A549 (cell line): ENCODE results near the gene SCYL1. TPM values are rescaled to one million over a fixed set of nuclear protein-coding genes. Genes with fewer than 3 reads are reported as not detected.

Source experiments
- ATAC-seq, 2 experiments: fragments of 200-7000 bp in 1 of 2; fragments of >200 bp in 1 of 2; cut with Nextera tagmentation in 1 of 2; cut with Tn5 transposase in 1 of 2; 3 replicates each; pipeline versions ENCODE4 v1.8.0 to v1.9.1; 2018 to 2020; ENCODE audit warnings: mild to moderate bottlenecking in 1 of 2, moderate library complexity in 1 of 2
- CTCF ChIA-PET: fragments of 300-600 bp; sonication (Branson Sonifier 250); formaldehyde crosslinking; extraction: SDS; loops from one replicate; lab custom pipeline; 2021; ENCODE audit warnings: antibody characterized with exemption, inconsistent platforms; lab: Yijun Ruan, JAX
- POLR2A ChIA-PET: fragments of 350-600 bp; formaldehyde crosslinking; extraction: SDS; loops from one replicate; lab custom pipeline; 2021; ENCODE audit warnings: antibody characterized with exemption, inconsistent platforms; lab: Yijun Ruan, JAX
- DNase-seq, 2 experiments: peaks; one replicate each; pipeline versions ENCODE4 v3.0.0 to v3.0.0-alpha.2; 2011 to 2016; ENCODE audit warnings: low read depth in 1 of 2, low spot score in 1 of 2
- FAIRE-seq: peaks from 2 replicates; lab custom pipeline; 2011; peaks lifted over from hg19 to GRCh38; lab: Jason Lieb, UNC
- H3K27ac ChIP-seq, 2 experiments: fragments of >200 bp; sonication (Bioruptor Twin); formaldehyde crosslinking; 3 replicates each; pipeline ENCODE4 v1.5.1; 2016 to 2017
- H3K4me1 ChIP-seq: fragments of >200 bp; sonication (Bioruptor Twin); formaldehyde crosslinking; 3 replicates; pipeline ENCODE4 v1.6.1; 2016
- H3K4me2 ChIP-seq: fragments of >200 bp; sonication (Bioruptor Twin); formaldehyde crosslinking; 3 replicates; pipeline ENCODE4 v1.6.1; 2016
- H3K4me3 ChIP-seq: fragments of >200 bp; sonication (Bioruptor Twin); formaldehyde crosslinking; 3 replicates; pipeline ENCODE4 v1.5.1; 2016
- H3K9me3 ChIP-seq: fragments of >200 bp; sonication (Bioruptor Twin); formaldehyde crosslinking; 3 replicates; pipeline ENCODE4 v1.6.1; 2016
- BHLHE40 ChIP-seq: IDR thresholded peaks from 2 replicates; pipeline ENCODE4 v1.6.1; 2012; ENCODE audit warnings: low read depth, low read length, inconsistent platforms
- ESRRA ChIP-seq: fragments of 150-350 bp; IDR thresholded peaks from 2 replicates; pipeline ENCODE4 v1.6.1; 2014; ENCODE audit warnings: mild to moderate bottlenecking, low read length, borderline replicate concordance
- HES2 ChIP-seq: fragments of >200 bp; sonication (Bioruptor Twin); formaldehyde crosslinking; IDR thresholded peaks from 2 replicates; pipeline ENCODE4 v1.6.1; 2016
- HEYL ChIP-seq: fragments of 250-450 bp; sonication (Bioruptor Pico); IDR thresholded peaks from 2 replicates; pipeline ENCODE4 v1.8.0; 2021; ENCODE audit warnings: mild to moderate bottlenecking, moderate library complexity
- JUN ChIP-seq, 2 experiments: fragments of >200 bp; sonication (Bioruptor Twin); formaldehyde crosslinking; IDR thresholded peaks; 2 replicates in 1 of 2; 3 replicates in 1 of 2; pipeline ENCODE4 v1.6.1; 2016 to 2017
- MAFK ChIP-seq: fragments of 450-650 bp; IDR thresholded peaks from 2 replicates; pipeline ENCODE4 v1.6.1; 2014; ENCODE audit not compliant: partially characterized antibody
- MAZ ChIP-seq: fragments of 150-350 bp; IDR thresholded peaks from 2 replicates; pipeline ENCODE4 v1.6.1; 2014; ENCODE audit warnings: antibody characterized with exemption, low read depth, low read length, borderline replicate concordance
- NR3C1 ChIP-seq: fragments of >200 bp; sonication (Bioruptor Twin); formaldehyde crosslinking; IDR thresholded peaks from 3 replicates; pipeline ENCODE4 v1.6.1; 2017
- RCOR1 ChIP-seq: fragments of 150-350 bp; IDR thresholded peaks from 2 replicates; pipeline ENCODE4 v1.6.1; 2014; ENCODE audit warnings: antibody characterized with exemption, low read length, low read depth
- RFX5 ChIP-seq: fragments of 450-650 bp; IDR thresholded peaks from 2 replicates; pipeline ENCODE4 v1.7.1; 2014; ENCODE audit warnings: antibody characterized with exemption, mild to moderate bottlenecking, moderate library complexity
- SREBF2 ChIP-seq: fragments of 450-650 bp; IDR thresholded peaks from 2 replicates; pipeline ENCODE4 v1.6.1; 2014; ENCODE audit warnings: mild to moderate bottlenecking, moderate library complexity
- USF2 ChIP-seq: fragments of 450-650 bp; IDR thresholded peaks from 2 replicates; pipeline ENCODE4 v1.6.1; 2014; ENCODE audit warnings: antibody characterized with exemption
- ZFP36 ChIP-seq: fragments of 450-650 bp; IDR thresholded peaks from 2 replicates; pipeline ENCODE4 v1.6.1; 2014; ENCODE audit warnings: borderline replicate concordance; ENCODE audit not compliant: partially characterized antibody
- ZSCAN20 ChIP-seq: fragments of 250-450 bp; sonication (Bioruptor Pico); IDR thresholded peaks from 2 replicates; pipeline ENCODE4 v1.8.0; 2022; ENCODE audit warnings: mild to moderate bottlenecking, moderate library complexity
- WGBS: methylation state at CpG from one replicate; pipeline ENCODE4 v1.1.6; 2017; ENCODE audit errors: missing lambda C conversion rate; 5-methylcytosine and 5-hydroxymethylcytosine counted together
- polyA plus RNA-seq, 4 experiments: library from polyadenylated mRNA; depleted of rRNA in 3 of 4; stranded (reverse); fragments of >200 nt; fragmentation: RNase III in 1 of 4; extraction: RNeasy Plus Mini Kit Qiagen cat#74134 plus additional on column Dnase treatment in 1 of 4; gene quantifications; 2 replicates in 3 of 4; 3 replicates in 1 of 4; pipeline ENCODE4 v1.2.3, GENCODE V29; 2011 to 2017
- TF ChIP-seq, protein P1 (sequence below): fragments of >200 bp; sonication (Bioruptor Twin); formaldehyde crosslinking; IDR thresholded peaks from 3 replicates; pipeline ENCODE4 v1.6.1; 2016
- TF ChIP-seq, protein P2 (sequence below): fragments of 200-600 bp; sonication (generic); IDR thresholded peaks from 2 replicates; pipeline ENCODE4 v1.6.1; 2016; ENCODE audit warnings: antibody characterized with exemption, mild to moderate bottlenecking, moderate library complexity

SCYL1 gene
- polyA plus RNA-seq, 2 of the 4 experiments (the other 2 are of a cell fraction), result 30.8 to 46.8 TPM

DNA sequence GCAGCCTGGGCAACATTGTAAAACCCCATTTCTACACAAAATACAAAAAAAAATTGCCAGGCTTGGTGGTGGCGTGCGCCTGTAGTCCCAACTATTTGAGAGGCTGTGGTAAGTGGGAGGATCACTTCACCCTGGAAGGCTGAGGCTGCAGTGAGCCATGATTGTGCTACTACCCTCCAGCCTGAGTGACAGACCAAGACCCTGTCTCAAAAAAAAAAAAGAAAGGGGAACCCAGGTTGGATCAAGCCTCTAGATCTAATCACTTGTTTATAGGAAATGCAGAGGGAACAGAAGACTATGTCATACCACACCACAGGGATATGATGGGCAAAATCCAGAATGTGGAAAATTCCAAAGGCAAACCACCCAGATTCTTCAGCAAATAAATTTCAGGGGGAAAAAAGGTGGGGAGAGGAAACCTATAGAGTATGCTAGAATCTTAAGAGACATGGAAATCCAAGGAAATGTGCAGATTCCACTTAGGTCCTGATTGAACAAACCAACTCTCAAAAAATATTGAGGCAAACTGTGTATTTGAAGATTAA, 42.5 kb upstream of the SCYL1 start:
- ATAC-seq (no peak), DNase-seq (no peak), FAIRE-seq (no peak)
- Histone ChIP-seq H3K4me2 (peak overlapping the region; percentile 96; the same call in 2 of the 3 replicates), H3K4me1 (peaks cover 83% of the 10 kb centered on the region), H3K27ac (peak overlapping the region; percentile 93 to 99), H3K9me3 (no peaks in the 10 kb centered on the region), H3K4me3 (no peak overlapping the region)
- WGBS, result 94% methylated on average over 2 of the region's 2 CpGs
- TF ChIP-seq BHLHE40 (no peak), MAZ (no peak), SREBF2 (no peak)
- TF ChIP-seq, protein P1, sequence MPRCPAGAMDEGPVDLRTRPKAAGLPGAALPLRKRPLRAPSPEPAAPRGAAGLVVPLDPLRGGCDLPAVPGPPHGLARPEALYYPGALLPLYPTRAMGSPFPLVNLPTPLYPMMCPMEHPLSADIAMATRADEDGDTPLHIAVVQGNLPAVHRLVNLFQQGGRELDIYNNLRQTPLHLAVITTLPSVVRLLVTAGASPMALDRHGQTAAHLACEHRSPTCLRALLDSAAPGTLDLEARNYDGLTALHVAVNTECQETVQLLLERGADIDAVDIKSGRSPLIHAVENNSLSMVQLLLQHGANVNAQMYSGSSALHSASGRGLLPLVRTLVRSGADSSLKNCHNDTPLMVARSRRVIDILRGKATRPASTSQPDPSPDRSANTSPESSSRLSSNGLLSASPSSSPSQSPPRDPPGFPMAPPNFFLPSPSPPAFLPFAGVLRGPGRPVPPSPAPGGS, result no peak
- CTCF ChIA-PET, result interaction anchor here (0.9 to 25.6 kb wide), 3 partner anchors 9 to 24 kb away, joined by 3 to 947 read pairs (median 5); partner anchors contain the start of gene MALAT1
- POLR2A ChIA-PET, result interaction anchor here (1.1 to 8.3 kb wide), 3 partner anchors 11 to 60 kb away, joined by 5 to 1006 read pairs (median 11); partner anchors contain the start of genes MALAT1 and NEAT1

DNA sequence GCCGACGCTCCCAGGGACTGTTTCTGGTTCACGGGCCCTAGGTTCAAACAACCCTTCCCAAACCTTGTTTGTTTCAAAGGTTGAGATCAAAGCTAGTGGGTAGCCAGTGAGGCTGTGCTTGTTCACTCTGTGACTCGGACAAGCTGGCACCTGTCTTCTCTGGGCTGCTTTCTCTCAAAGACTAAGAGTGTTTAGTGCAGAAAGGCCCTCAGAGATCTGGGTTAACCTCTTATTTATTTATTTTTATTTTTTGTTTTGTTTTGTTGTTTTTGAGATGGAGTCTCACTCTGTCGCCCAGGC, 39.0 kb upstream of the SCYL1 start:
- no peak for DNase-seq
- H3K9me3 ChIP-seq, result no peaks in the 10 kb centered on the region
- ChIA-PET CTCF (interaction anchor here (1.3 to 30.0 kb wide), 5 partner anchors 12 to 40 kb away, joined by 4 to 947 read pairs (median 8); no protein-coding TSS in a partner anchor), POLR2A (interaction anchor here (2.3 to 26.7 kb wide), 3 partner anchors 8 to 17 kb away, joined by 15 to 1006 read pairs (median 496); partner anchors contain the start of gene MALAT1)
- FAIRE-seq, result no peak
- TF ChIP-seq SREBF2 (no peak), ESRRA (no peak), USF2 (no peak), HEYL (CRISPR knock-in tag) (no peak), JUN (IDR thresholded peaks at IDR 0.05) (no peak), ZSCAN20 (CRISPR knock-in tag) (no peak), RCOR1 (no peak), ZFP36 (no peak), MAFK (no peak), NR3C1 (no peak), HES2 (no peak), RFX5 (no peak)
- TF ChIP-seq, protein P1, result no peak
- TF ChIP-seq, protein P2, sequence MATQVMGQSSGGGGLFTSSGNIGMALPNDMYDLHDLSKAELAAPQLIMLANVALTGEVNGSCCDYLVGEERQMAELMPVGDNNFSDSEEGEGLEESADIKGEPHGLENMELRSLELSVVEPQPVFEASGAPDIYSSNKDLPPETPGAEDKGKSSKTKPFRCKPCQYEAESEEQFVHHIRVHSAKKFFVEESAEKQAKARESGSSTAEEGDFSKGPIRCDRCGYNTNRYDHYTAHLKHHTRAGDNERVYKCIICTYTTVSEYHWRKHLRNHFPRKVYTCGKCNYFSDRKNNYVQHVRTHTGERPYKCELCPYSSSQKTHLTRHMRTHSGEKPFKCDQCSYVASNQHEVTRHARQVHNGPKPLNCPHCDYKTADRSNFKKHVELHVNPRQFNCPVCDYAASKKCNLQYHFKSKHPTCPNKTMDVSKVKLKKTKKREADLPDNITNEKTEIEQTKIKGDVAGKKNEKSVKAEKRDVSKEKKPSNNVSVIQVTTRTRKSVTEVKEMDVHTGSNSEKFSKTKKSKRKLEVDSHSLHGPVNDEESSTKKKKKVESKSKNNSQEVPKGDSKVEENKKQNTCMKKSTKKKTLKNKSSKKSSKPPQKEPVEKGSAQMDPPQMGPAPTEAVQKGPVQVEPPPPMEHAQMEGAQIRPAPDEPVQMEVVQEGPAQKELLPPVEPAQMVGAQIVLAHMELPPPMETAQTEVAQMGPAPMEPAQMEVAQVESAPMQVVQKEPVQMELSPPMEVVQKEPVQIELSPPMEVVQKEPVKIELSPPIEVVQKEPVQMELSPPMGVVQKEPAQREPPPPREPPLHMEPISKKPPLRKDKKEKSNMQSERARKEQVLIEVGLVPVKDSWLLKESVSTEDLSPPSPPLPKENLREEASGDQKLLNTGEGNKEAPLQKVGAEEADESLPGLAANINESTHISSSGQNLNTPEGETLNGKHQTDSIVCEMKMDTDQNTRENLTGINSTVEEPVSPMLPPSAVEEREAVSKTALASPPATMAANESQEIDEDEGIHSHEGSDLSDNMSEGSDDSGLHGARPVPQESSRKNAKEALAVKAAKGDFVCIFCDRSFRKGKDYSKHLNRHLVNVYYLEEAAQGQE, result no peak
- WGBS, result 33% methylated on average over 5 of the region's 5 CpGs
- H3K4me3 ChIP-seq, result no peak overlapping the region
- peak overlapping the region; percentile 81 for H3K4me2 ChIP-seq
- peak overlapping the region; percentile 93 to 99 for H3K27ac ChIP-seq
- H3K4me1 ChIP-seq, result peaks cover 82% of the 10 kb centered on the region
- no peak for ATAC-seq
